HEK293 (cell line): ENCODE results near the gene MSI2.
A peak's percentile ranks its signal among the peaks of the same experiment; 100 is the strongest.

Source experiments
- CTCF ChIA-PET: fragments of 350-600 bp; formaldehyde crosslinking; extraction: SDS; loops from one replicate; lab custom pipeline; 2021; ENCODE audit warnings: antibody characterized with exemption; lab: Yijun Ruan, JAX
- POLR2A ChIA-PET: fragments of 300-600 bp; formaldehyde crosslinking; extraction: SDS; loops from one replicate; lab custom pipeline; 2020; ENCODE audit warnings: antibody characterized with exemption, inconsistent platforms; lab: Yijun Ruan, JAX
- H3K27ac ChIP-seq: fragments of 200-500 bp; sonication (Bioruptor generic); 2 replicates; pipeline ENCODE4 v1.5.1; 2014; ENCODE audit warnings: low read depth, low read length, control low read depth, inconsistent platforms; ENCODE audit errors: extremely low read depth
- H3K36me3 ChIP-seq, 2 experiments: fragments of 200-500 bp in 1 of 2; sonication (Bioruptor generic) in 1 of 2; 1 replicate in 1 of 2; 2 replicates in 1 of 2; pipeline ENCODE4 v1.5.1; 2014 to 2017; ENCODE audit warnings: inconsistent platforms in 2 of 2, low read length in 2 of 2; ENCODE audit not compliant: control insufficient read depth in 2 of 2, insufficient read depth in 1 of 2
- H3K4me1 ChIP-seq: fragments of 200-500 bp; sonication (Bioruptor generic); 2 replicates; pipeline ENCODE4 v1.5.1; 2014; ENCODE audit warnings: mild to moderate bottlenecking, low read length, inconsistent platforms; ENCODE audit not compliant: control insufficient read depth, insufficient read depth
- H3K4me3 ChIP-seq: 2 replicates; pipeline ENCODE4 v1.5.1; 2011; ENCODE audit warnings: low read depth, mild to moderate bottlenecking, control low read depth, low read length, moderate library complexity
- H3K9me3 ChIP-seq: fragments of 200-500 bp; sonication (Bioruptor generic); 2 replicates; pipeline ENCODE4 v1.5.1; 2014; ENCODE audit warnings: low read depth, low read length, inconsistent platforms; ENCODE audit not compliant: control insufficient read depth, insufficient read depth
- MYNN ChIP-seq: fragments of 450-650 bp; formaldehyde crosslinking; IDR thresholded peaks from 2 replicates; pipeline ENCODE4 v1.5.1; 2016; ENCODE audit warnings: missing biosample characterization, missing genetic modification characterization, borderline replicate concordance
- OSR2 ChIP-seq: fragments of 450-650 bp; formaldehyde crosslinking; IDR thresholded peaks from 2 replicates; pipeline ENCODE4 v1.5.1; 2016; ENCODE audit warnings: missing biosample characterization, missing genetic modification characterization
- PBX3 ChIP-seq: sonication (generic); formaldehyde crosslinking; IDR thresholded peaks from 2 replicates; pipeline ENCODE4 v1.8.1; 2022; ENCODE audit warnings: mild to moderate bottlenecking, moderate library complexity, missing genetic modification reagents
- REST ChIP-seq: fragments of 450-650 bp; formaldehyde crosslinking; IDR thresholded peaks from 2 replicates; pipeline ENCODE4 v1.5.1; 2016; ENCODE audit warnings: missing biosample characterization, missing genetic modification characterization
- ZBTB17 ChIP-seq: fragments of 450-650 bp; formaldehyde crosslinking; IDR thresholded peaks from 2 replicates; pipeline ENCODE4 v1.5.1; 2016; ENCODE audit warnings: missing biosample characterization, missing genetic modification characterization
- ZBTB21 ChIP-seq: fragments of 450-650 bp; formaldehyde crosslinking; IDR thresholded peaks from 2 replicates; pipeline ENCODE4 v1.5.1; 2017; ENCODE audit warnings: missing biosample characterization, missing genetic modification characterization
- ZFHX2 ChIP-seq: fragments of 450-650 bp; formaldehyde crosslinking; conservative IDR thresholded peaks from 2 replicates; pipeline ENCODE4 v1.5.1; 2016; ENCODE audit warnings: missing biosample characterization, missing genetic modification characterization
- ZFP3 ChIP-seq: fragments of 450-650 bp; formaldehyde crosslinking; IDR thresholded peaks from 2 replicates; pipeline ENCODE4 v1.5.1; 2016; ENCODE audit warnings: low read depth, missing biosample characterization, missing genetic modification characterization
- ZFP41 ChIP-seq: fragments of 450-650 bp; formaldehyde crosslinking; IDR thresholded peaks from 2 replicates; pipeline ENCODE4 v1.5.1; 2016; ENCODE audit warnings: missing biosample characterization, missing genetic modification characterization, borderline replicate concordance
- ZIC2 ChIP-seq: fragments of 450-650 bp; formaldehyde crosslinking; IDR thresholded peaks from 2 replicates; pipeline ENCODE4 v1.5.1; 2016; ENCODE audit warnings: missing biosample characterization, missing genetic modification characterization
- ZNF133 ChIP-seq: fragments of 450-650 bp; formaldehyde crosslinking; IDR thresholded peaks from 2 replicates; pipeline ENCODE4 v1.5.1; 2016; ENCODE audit warnings: missing biosample characterization, missing genetic modification characterization
- ZNF366 ChIP-seq: fragments of 450-650 bp; formaldehyde crosslinking; conservative IDR thresholded peaks from 2 replicates; pipeline ENCODE4 v1.5.1; 2016; ENCODE audit warnings: missing biosample characterization, missing genetic modification characterization
- ZNF391 ChIP-seq: fragments of 450-650 bp; formaldehyde crosslinking; IDR thresholded peaks from 2 replicates; pipeline ENCODE4 v1.5.1; 2016; ENCODE audit warnings: low read depth, missing biosample characterization, missing genetic modification characterization, borderline replicate concordance
- ZNF394 ChIP-seq: fragments of 450-650 bp; formaldehyde crosslinking; IDR thresholded peaks from 2 replicates; pipeline ENCODE4 v1.5.1; 2016; ENCODE audit warnings: missing biosample characterization, missing genetic modification characterization, mild to moderate bottlenecking, moderate library complexity, borderline replicate concordance
- ZNF404 ChIP-seq: fragments of 450-650 bp; formaldehyde crosslinking; IDR thresholded peaks from 2 replicates; pipeline ENCODE4 v1.5.1; 2017; ENCODE audit warnings: missing biosample characterization, missing genetic modification characterization
- ZNF624 ChIP-seq: fragments of 450-650 bp; formaldehyde crosslinking; IDR thresholded peaks from 2 replicates; pipeline ENCODE4 v1.5.1; 2017; ENCODE audit warnings: missing biosample characterization, missing genetic modification characterization
- ZNF645 ChIP-seq: fragments of 450-650 bp; formaldehyde crosslinking; IDR thresholded peaks from 2 replicates; pipeline ENCODE4; 2016; ENCODE audit warnings: missing biosample characterization, missing genetic modification characterization
- ZNF664 ChIP-seq: fragments of 450-650 bp; formaldehyde crosslinking; IDR thresholded peaks from 2 replicates; pipeline ENCODE4 v1.5.1; 2016; ENCODE audit warnings: missing biosample characterization, missing genetic modification characterization

MSI2 gene

GRCh38 chr17:57326764-57327163, 70.4 kb downstream of the MSI2 start:
- Histone ChIP-seq H3K36me3 (peaks cover 0 to 15% of the 10 kb centered on the region in 2 experiments; a peak in 2 of 3 replicates), H3K4me3 (no peak overlapping the region), H3K4me1 (peaks cover 4% of the 10 kb centered on the region), H3K27ac (no peak overlapping the region), H3K9me3 (no peaks in the 10 kb centered on the region)
- ChIA-PET CTCF (interaction anchor here (1.6 kb wide), 1 partner anchor 84 kb away, joined by 5 read pairs; no protein-coding TSS in a partner anchor), POLR2A (no interaction called here)
- no peak for TF ChIP-seq ZNF664 (tag by site-specific recombination)
- 0 out of 2 replicates have a peak, but pooled peaks have one; percentile 34 for TF ChIP-seq OSR2 (tag by site-specific recombination)
- no peak for TF ChIP-seq REST (tag by site-specific recombination)

GRCh38 chr17:57327176-57327970, 71.0 kb downstream of the MSI2 start:
- ChIA-PET POLR2A (no interaction called here), CTCF (no interaction called here)
- H3K4me1 ChIP-seq: peaks cover 4% of the 10 kb centered on the region
- H3K9me3 ChIP-seq: no peaks in the 10 kb centered on the region
- TF ChIP-seq ZIC2 (tag by site-specific recombination) (no peak), PBX3 (CRISPR knock-in tag) (no peak), MYNN (no peak), ZNF394 (no peak), ZNF133 (tag by site-specific recombination) (no peak), ZFHX2 (tag by site-specific recombination) (no peak)
- TF ChIP-seq, all 188 proteins: peak for 0
- peaks cover 0 to 15% of the 10 kb centered on the region in 2 experiments; a peak in 2 of 3 replicates for H3K36me3 ChIP-seq
- H3K4me3 ChIP-seq: no peak overlapping the region
- H3K27ac ChIP-seq: no peak overlapping the region

- POLR2A ChIA-PET: no interaction called here
- TF ChIP-seq ZNF404 (no peak), ZNF391 (no peak), ZBTB17 (peak; percentile 100), ZNF366 (tag by site-specific recombination) (peak; percentile 99), ZIC2 (tag by site-specific recombination) (no peak), ZNF645 (no peak), ZNF624 (tag by site-specific recombination) (no peak), ZFP3 (no peak), ZBTB21 (tag by site-specific recombination) (no peak), ZFP41 (tag by site-specific recombination) (no peak), REST (tag by site-specific recombination) (no peak)
- TF ChIP-seq, all 188 proteins: peak for 2
- CTCF ChIA-PET: no interaction called here
- no peak overlapping the region for H3K27ac ChIP-seq
- no peaks in the 10 kb centered on the region for H3K9me3 ChIP-seq
- peaks cover 4% of the 10 kb centered on the region for H3K4me1 ChIP-seq
- no peak overlapping the region for H3K4me3 ChIP-seq
- peaks cover 0 to 15% of the 10 kb centered on the region in 2 experiments; a peak in 2 of 3 replicates for H3K36me3 ChIP-seq
These were observed 72.0 kb downstream of the MSI2 start for GRCh38 chr17:57328109-57328882.
